ENCODE measurements around the gene TIMP2.

DNA sequence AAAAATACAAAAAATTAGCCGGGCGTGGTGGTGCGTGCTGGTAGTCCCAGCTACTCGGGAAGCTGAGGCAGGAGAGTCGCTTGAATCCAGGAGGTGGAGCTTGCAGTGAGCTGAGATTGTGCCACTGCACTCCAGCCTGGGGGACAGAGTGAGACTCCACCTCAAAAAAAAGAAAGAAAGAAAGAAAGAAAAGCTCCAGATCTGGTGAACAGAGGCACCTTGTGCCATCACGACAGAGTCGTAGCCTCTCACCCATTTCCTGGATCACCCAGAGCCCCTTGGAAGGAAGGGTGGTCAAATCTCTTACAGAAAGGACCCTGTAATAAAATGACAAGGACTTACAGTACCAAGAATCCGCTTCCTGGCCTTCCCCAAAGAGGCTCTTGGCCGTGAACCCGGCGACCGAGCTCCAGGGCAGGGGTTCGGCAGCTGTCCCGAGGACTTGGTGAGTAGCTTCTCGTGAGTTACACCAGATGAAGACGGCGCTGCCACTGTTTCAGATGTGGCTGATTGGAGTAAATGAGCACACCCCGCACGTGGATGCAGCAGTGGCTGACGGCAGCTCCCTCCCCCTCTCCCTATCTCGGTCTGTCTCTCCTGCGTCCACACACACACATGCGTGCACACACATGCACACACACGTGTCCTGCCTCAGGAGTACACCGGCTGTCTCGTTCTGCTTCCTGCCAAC lies 41.1 kb upstream of the TIMP2 start:
- TF ChIP-seq, protein P1, sequence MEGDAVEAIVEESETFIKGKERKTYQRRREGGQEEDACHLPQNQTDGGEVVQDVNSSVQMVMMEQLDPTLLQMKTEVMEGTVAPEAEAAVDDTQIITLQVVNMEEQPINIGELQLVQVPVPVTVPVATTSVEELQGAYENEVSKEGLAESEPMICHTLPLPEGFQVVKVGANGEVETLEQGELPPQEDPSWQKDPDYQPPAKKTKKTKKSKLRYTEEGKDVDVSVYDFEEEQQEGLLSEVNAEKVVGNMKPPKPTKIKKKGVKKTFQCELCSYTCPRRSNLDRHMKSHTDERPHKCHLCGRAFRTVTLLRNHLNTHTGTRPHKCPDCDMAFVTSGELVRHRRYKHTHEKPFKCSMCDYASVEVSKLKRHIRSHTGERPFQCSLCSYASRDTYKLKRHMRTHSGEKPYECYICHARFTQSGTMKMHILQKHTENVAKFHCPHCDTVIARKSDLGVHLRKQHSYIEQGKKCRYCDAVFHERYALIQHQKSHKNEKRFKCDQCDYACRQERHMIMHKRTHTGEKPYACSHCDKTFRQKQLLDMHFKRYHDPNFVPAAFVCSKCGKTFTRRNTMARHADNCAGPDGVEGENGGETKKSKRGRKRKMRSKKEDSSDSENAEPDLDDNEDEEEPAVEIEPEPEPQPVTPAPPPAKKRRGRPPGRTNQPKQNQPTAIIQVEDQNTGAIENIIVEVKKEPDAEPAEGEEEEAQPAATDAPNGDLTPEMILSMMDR (IDR thresholded peaks at IDR 0.05): no peak
- no peak for TF ChIP-seq POLR2A (IDR thresholded peaks at IDR 0.05; ENCODE audit: low read length)
- TF ChIP-seq CHD2 (IDR thresholded peaks at IDR 0.05; ENCODE audit: low read length, partially characterized antibody): no peak
- TF ChIP-seq, protein P2, sequence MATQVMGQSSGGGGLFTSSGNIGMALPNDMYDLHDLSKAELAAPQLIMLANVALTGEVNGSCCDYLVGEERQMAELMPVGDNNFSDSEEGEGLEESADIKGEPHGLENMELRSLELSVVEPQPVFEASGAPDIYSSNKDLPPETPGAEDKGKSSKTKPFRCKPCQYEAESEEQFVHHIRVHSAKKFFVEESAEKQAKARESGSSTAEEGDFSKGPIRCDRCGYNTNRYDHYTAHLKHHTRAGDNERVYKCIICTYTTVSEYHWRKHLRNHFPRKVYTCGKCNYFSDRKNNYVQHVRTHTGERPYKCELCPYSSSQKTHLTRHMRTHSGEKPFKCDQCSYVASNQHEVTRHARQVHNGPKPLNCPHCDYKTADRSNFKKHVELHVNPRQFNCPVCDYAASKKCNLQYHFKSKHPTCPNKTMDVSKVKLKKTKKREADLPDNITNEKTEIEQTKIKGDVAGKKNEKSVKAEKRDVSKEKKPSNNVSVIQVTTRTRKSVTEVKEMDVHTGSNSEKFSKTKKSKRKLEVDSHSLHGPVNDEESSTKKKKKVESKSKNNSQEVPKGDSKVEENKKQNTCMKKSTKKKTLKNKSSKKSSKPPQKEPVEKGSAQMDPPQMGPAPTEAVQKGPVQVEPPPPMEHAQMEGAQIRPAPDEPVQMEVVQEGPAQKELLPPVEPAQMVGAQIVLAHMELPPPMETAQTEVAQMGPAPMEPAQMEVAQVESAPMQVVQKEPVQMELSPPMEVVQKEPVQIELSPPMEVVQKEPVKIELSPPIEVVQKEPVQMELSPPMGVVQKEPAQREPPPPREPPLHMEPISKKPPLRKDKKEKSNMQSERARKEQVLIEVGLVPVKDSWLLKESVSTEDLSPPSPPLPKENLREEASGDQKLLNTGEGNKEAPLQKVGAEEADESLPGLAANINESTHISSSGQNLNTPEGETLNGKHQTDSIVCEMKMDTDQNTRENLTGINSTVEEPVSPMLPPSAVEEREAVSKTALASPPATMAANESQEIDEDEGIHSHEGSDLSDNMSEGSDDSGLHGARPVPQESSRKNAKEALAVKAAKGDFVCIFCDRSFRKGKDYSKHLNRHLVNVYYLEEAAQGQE (IDR thresholded peaks at IDR 0.05): no peak
- TF ChIP-seq MYC (IDR thresholded peaks at IDR 0.05; ENCODE audit: borderline replicate concordance, low read length): no peak
- no peak for TF ChIP-seq SREBF2 (IDR thresholded peaks at IDR 0.05)
- no peak for TF ChIP-seq SMC3 (IDR thresholded peaks at IDR 0.05)
- TF ChIP-seq CEBPB (IDR thresholded peaks at IDR 0.05): no peak
- no peak for TF ChIP-seq BHLHE40 (IDR thresholded peaks at IDR 0.05; ENCODE audit: low read depth, low read length)
- no peak for TF ChIP-seq EP300 (IDR thresholded peaks at IDR 0.05)
- TF ChIP-seq, protein P3, sequence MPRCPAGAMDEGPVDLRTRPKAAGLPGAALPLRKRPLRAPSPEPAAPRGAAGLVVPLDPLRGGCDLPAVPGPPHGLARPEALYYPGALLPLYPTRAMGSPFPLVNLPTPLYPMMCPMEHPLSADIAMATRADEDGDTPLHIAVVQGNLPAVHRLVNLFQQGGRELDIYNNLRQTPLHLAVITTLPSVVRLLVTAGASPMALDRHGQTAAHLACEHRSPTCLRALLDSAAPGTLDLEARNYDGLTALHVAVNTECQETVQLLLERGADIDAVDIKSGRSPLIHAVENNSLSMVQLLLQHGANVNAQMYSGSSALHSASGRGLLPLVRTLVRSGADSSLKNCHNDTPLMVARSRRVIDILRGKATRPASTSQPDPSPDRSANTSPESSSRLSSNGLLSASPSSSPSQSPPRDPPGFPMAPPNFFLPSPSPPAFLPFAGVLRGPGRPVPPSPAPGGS (IDR thresholded peaks at IDR 0.05): no peak
- no peak for TF ChIP-seq TP53 (CRISPR knock-in tag; IDR thresholded peaks at IDR 0.05)
- no peak for TF ChIP-seq NR3C1 (IDR thresholded peaks at IDR 0.05)
- TF ChIP-seq EHF (CRISPR knock-in tag; IDR thresholded peaks at IDR 0.05): no peak
